ENCODE data around the gene MAP3K20.

The MAP3K20 gene

GRCh38 chr2:173051463-173052215 lies 24.0 kb upstream of the MAP3K20 start:
- DNase-seq (ENCODE audit: low spot score): no peak

GRCh38 chr2:173053043-173053699 lies 22.5 kb upstream of the MAP3K20 start:
- DNase-seq (ENCODE audit: low spot score): no peak

GRCh38 chr2:173054466-173054865 lies 21.2 kb upstream of the MAP3K20 start:
- no peak for DNase-seq (ENCODE audit: low spot score)

- no peak for DNase-seq (ENCODE audit: low spot score)
Observed at GRCh38 chr2:173056705-173057364, 18.8 kb upstream of the MAP3K20 start.

GRCh38 chr2:173058097-173058496 lies 17.5 kb upstream of the MAP3K20 start:
- no peak for DNase-seq (ENCODE audit: low spot score)

- DNase-seq (ENCODE audit: low spot score): no peak
Observed at GRCh38 chr2:173058673-173059072, 17.0 kb upstream of the MAP3K20 start.

- no peak for DNase-seq (ENCODE audit: low spot score)
Observed at GRCh38 chr2:173059292-173059691, 16.4 kb upstream of the MAP3K20 start.

- no peak for DNase-seq (ENCODE audit: low spot score)
Observed at GRCh38 chr2:173059971-173060461, 15.6 kb upstream of the MAP3K20 start.

- DNase-seq (ENCODE audit: low spot score): no peak
Observed at GRCh38 chr2:173062801-173063200, 12.8 kb upstream of the MAP3K20 start.

GRCh38 chr2:173064151-173064805 lies 11.4 kb upstream of the MAP3K20 start:
- no peak for DNase-seq (ENCODE audit: low spot score)

GRCh38 chr2:173066887-173067676 lies 8.6 kb upstream of the MAP3K20 start:
- DNase-seq (ENCODE audit: low spot score): no peak

GRCh38 chr2:173075056-173075780 lies 428 bp upstream of the MAP3K20 start:
- DNase-seq (ENCODE audit: low spot score): no peak

- no peak for DNase-seq (ENCODE audit: low spot score)
Observed at GRCh38 chr2:173076581-173077345, 1.1 kb downstream of the MAP3K20 start.

GRCh38 chr2:173077506-173078177 lies 2.0 kb downstream of the MAP3K20 start:
- no peak for DNase-seq (ENCODE audit: low spot score)

GRCh38 chr2:173079141-173079540 lies 3.5 kb downstream of the MAP3K20 start:
- DNase-seq (ENCODE audit: low spot score): no peak

GRCh38 chr2:173079973-173080860 lies 4.6 kb downstream of the MAP3K20 start:
- DNase-seq (ENCODE audit: low spot score): peak; percentile 40

GRCh38 chr2:173086518-173087213 lies 11.0 kb downstream of the MAP3K20 start:
- DNase-seq (ENCODE audit: low spot score): no peak

GRCh38 chr2:173087214-173087581 lies 11.6 kb downstream of the MAP3K20 start:
- DNase-seq (ENCODE audit: low spot score): no peak

Measured in hepatic stellate cell (primary cell).